HepG2 (cell line): ENCODE measurements around the gene CARD9. TPM values are rescaled to one million over a fixed set of nuclear protein-coding genes. Genes with fewer than 3 reads are reported as not detected.

ENCODE experiments used
- ATF1 ChIP-seq: IDR thresholded peaks from 2 replicates; pipeline ENCODE4 v1.6.1; 2016; ENCODE audit warnings: mild to moderate bottlenecking, control low read depth
- BORCS8-MEF2B ChIP-seq: sonication (generic); formaldehyde crosslinking; IDR thresholded peaks from 2 replicates; pipeline ENCODE4 v1.8.0; 2022; ENCODE audit warnings: mild to moderate bottlenecking, missing genetic modification reagents
- EED ChIP-seq: sonication (generic); formaldehyde crosslinking; IDR thresholded peaks from 2 replicates; pipeline ENCODE4 v1.5.0; 2020; ENCODE audit warnings: mild to moderate bottlenecking, missing genetic modification reagents
- EZH2 ChIP-seq: conservative IDR thresholded peaks from 2 replicates; pipeline ENCODE4 v1.6.1; 2012; ENCODE audit warnings: mild to moderate bottlenecking, low read depth, low read length, moderate library complexity
- KAT2B ChIP-seq: fragments of 150-350 bp; IDR thresholded peaks from 2 replicates; pipeline ENCODE4 v1.6.1; 2014; ENCODE audit warnings: low read depth, low read length, borderline replicate concordance
- MED1 ChIP-seq: sonication (generic); formaldehyde crosslinking; IDR thresholded peaks from 2 replicates; pipeline ENCODE4 v1.4.0; 2020; ENCODE audit warnings: missing genetic modification reagents
- MIER3 ChIP-seq: IDR thresholded peaks from 2 replicates; pipeline ENCODE4 v1.6.1; 2016; ENCODE audit warnings: missing compliant biosample characterization, borderline replicate concordance
- RCOR2 ChIP-seq: IDR thresholded peaks from 2 replicates; pipeline ENCODE4 v1.6.1; 2016; ENCODE audit warnings: missing biosample characterization, missing genetic modification reagents
- SALL2 ChIP-seq: sonication (generic); formaldehyde crosslinking; IDR thresholded peaks from 2 replicates; pipeline ENCODE4 v1.8.1; 2023; ENCODE audit warnings: mild to moderate bottlenecking, missing genetic modification reagents, inconsistent platforms
- SMAD3 ChIP-seq: sonication (generic); formaldehyde crosslinking; IDR thresholded peaks from 2 replicates; pipeline ENCODE4 v1.4.0; 2020; ENCODE audit warnings: missing genetic modification reagents
- SNRNP70 ChIP-seq: fragments of 200-400 bp; formaldehyde crosslinking; IDR thresholded peaks from 2 replicates; pipeline ENCODE4 v1.6.1; 2017; ENCODE audit warnings: mild to moderate bottlenecking, low read depth, low read length, moderate library complexity
- TBL1XR1 ChIP-seq: fragments of 150-350 bp; IDR thresholded peaks from 2 replicates; pipeline ENCODE4 v1.6.1; 2014; ENCODE audit warnings: borderline replicate concordance, low read length; ENCODE audit not compliant: partially characterized antibody
- TFDP1 ChIP-seq: IDR thresholded peaks from 2 replicates; pipeline ENCODE4 v1.6.1; 2016; ENCODE audit warnings: missing compliant biosample characterization, missing genetic modification reagents, borderline replicate concordance
- THAP8 ChIP-seq: sonication (generic); formaldehyde crosslinking; IDR thresholded peaks from 2 replicates; pipeline ENCODE4 v1.5.1; 2020; ENCODE audit warnings: missing genetic modification reagents, mild to moderate bottlenecking, borderline replicate concordance
- ZBTB7B ChIP-seq: sonication (generic); formaldehyde crosslinking; IDR thresholded peaks from 2 replicates; pipeline ENCODE4 v1.4.0; 2020; ENCODE audit warnings: missing genetic modification reagents
- ZHX2 ChIP-seq, 2 experiments: sonication (generic) in 1 of 2; formaldehyde crosslinking in 1 of 2; IDR thresholded peaks; 2 replicates each; pipeline versions ENCODE4 v1.6.1 to v1.9.0; 2014 to 2022; ENCODE audit warnings: antibody characterized with exemption in 1 of 2, borderline replicate concordance in 1 of 2, inconsistent platforms in 1 of 2, low read depth in 1 of 2, missing genetic modification reagents in 1 of 2
- ZNF10 ChIP-seq: sonication (generic); formaldehyde crosslinking; IDR thresholded peaks from 2 replicates; pipeline ENCODE4 v1.4.0; 2020; ENCODE audit warnings: mild to moderate bottlenecking, low read depth, missing genetic modification reagents, borderline replicate concordance
- ZNF225 ChIP-seq: sonication (generic); formaldehyde crosslinking; IDR thresholded peaks from 2 replicates; pipeline ENCODE4 v1.4.0; 2020; ENCODE audit warnings: mild to moderate bottlenecking, missing genetic modification reagents
- ZNF354B ChIP-seq: sonication (generic); formaldehyde crosslinking; IDR thresholded peaks from 2 replicates; pipeline ENCODE4 v1.8.0; 2022; ENCODE audit warnings: mild to moderate bottlenecking, missing genetic modification reagents
- ZNF546 ChIP-seq: sonication (generic); formaldehyde crosslinking; conservative IDR thresholded peaks from 2 replicates; pipeline ENCODE4 v1.8.1; 2023; ENCODE audit warnings: mild to moderate bottlenecking, missing genetic modification reagents
- ZNF569 ChIP-seq: sonication (generic); formaldehyde crosslinking; IDR thresholded peaks from 2 replicates; pipeline ENCODE4 v1.5.0; 2020; ENCODE audit warnings: mild to moderate bottlenecking, missing genetic modification reagents, moderate library complexity, borderline replicate concordance
- ZNF780A ChIP-seq: sonication (generic); formaldehyde crosslinking; IDR thresholded peaks from 2 replicates; pipeline ENCODE4 v1.8.0; 2022; ENCODE audit warnings: mild to moderate bottlenecking, missing genetic modification reagents, moderate library complexity
- polyA plus RNA-seq, 8 experiments: library from polyadenylated mRNA; depleted of rRNA in 3 of 8; stranded (reverse) in 7 of 8; unstranded in 1 of 8; fragments of >200 nt; fragmentation: Illumina TruSeq in 4 of 8; extraction: Trizol in 4 of 8; gene quantifications; 2 replicates each; pipeline versions ENCODE4 v1.2.1 to v1.2.3, GENCODE V29; 2011 to 2016; ENCODE audit warnings: low read depth in 4 of 8, missing spikeins in 1 of 8, mixed read lengths in 1 of 8; ENCODE audit not compliant: insufficient read depth in 1 of 8
- total RNA-seq, 5 experiments: library from RNA; depleted of rRNA; stranded (reverse); fragments of >200 nt; fragmentation: Illumina TruSeq; extraction: Trizol; gene quantifications; 2 replicates each; pipeline ENCODE4 v1.2.3, GENCODE V29; 2016; ENCODE audit warnings: low read depth in 1 of 5

The CARD9 gene
- total and polyA plus RNA-seq, 2 of the 13 experiments (the other 11 are each of a cell fraction or from before 2014, with no cell fraction given): 3.3 to 7.4 TPM

GRCh38 chr9:136400038-136400834, 26.8 kb upstream of the CARD9 start, which contains the start of gene SNAPC4 (continued):
- TF ChIP-seq ZNF569 (no peak), ZNF225 (CRISPR knock-in tag) (no peak; the same call in 1 of the 2 replicates), ZBTB7B (CRISPR knock-in tag) (no peak), ZNF546 (CRISPR knock-in tag) (no peak), SALL2 (CRISPR knock-in tag) (peak; percentile 88), TBL1XR1 (no peak), ZNF10 (0 out of 2 replicates have a peak, but pooled peaks have one; percentile 29), RCOR2 (no peak), MED1 (CRISPR knock-in tag) (peak; percentile 58), EED (no peak), SNRNP70 (no peak), ZHX2 (IDR thresholded peaks at IDR 0.05; ENCODE audit: low read depth) (no peak), ZHX2 (CRISPR knock-in tag; IDR thresholded peaks at IDR 0.05; ENCODE audit: borderline replicate concordance) (0 out of 2 replicates have a peak, but pooled peaks have one; percentile 35), MIER3 (CRISPR knock-in tag) (no peak), ATF1 (CRISPR knock-in tag) (no peak), THAP8 (CRISPR knock-in tag) (no peak), TFDP1 (CRISPR knock-in tag) (peak; percentile 78), SMAD3 (no peak), ZNF354B (CRISPR knock-in tag) (peak; percentile 47; the same call in 1 of the 2 replicates), BORCS8-MEF2B (peak; percentile 58), EZH2 (no peak), ZNF780A (CRISPR knock-in tag) (0 out of 2 replicates have a peak, but pooled peaks have one; percentile 42), KAT2B (no peak)
